Measurements from ENCODE around the gene AGAP3.
A peak's percentile ranks its signal among the peaks of the same experiment; 100 is the strongest.

DNA sequence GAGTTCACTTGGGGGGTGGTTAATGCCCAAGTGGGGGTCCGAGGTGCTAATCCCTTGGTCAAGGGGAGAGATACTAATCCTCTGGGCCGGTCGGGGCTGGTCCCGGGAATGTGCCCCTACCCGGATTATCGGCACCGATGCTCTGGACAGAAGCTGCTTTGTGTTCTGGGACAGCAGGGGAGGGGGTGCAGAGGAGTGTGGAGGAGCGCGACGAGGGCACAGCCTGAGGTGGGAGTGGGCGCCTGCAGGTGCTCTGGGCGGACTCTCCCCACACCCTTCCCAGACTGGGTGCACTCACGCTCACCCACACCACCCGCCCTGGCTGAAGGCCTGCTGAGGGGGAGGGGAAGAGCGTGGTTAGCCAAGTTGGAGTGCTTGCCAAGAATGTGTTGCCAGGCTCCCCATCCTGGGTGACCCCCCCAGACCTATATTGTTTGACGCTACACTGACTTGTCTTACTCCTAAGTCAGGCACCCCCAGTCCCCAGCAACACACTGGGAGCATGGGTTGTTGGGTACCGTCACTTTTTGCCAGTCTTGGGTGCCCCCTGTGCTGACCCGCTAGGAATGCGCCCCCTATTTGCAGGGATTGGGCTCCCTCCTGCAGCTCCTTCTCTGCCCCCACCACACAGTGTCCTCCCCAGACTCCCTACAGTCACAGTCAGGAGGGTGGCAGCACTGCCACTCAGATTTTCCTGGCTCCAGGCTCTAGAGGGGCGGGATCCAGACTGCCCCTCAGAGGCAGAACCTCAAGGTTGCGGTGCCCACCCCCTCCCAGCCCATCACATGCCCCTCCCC, 25.7 kb upstream of the AGAP3 start:
- TF ChIP-seq, protein P1, sequence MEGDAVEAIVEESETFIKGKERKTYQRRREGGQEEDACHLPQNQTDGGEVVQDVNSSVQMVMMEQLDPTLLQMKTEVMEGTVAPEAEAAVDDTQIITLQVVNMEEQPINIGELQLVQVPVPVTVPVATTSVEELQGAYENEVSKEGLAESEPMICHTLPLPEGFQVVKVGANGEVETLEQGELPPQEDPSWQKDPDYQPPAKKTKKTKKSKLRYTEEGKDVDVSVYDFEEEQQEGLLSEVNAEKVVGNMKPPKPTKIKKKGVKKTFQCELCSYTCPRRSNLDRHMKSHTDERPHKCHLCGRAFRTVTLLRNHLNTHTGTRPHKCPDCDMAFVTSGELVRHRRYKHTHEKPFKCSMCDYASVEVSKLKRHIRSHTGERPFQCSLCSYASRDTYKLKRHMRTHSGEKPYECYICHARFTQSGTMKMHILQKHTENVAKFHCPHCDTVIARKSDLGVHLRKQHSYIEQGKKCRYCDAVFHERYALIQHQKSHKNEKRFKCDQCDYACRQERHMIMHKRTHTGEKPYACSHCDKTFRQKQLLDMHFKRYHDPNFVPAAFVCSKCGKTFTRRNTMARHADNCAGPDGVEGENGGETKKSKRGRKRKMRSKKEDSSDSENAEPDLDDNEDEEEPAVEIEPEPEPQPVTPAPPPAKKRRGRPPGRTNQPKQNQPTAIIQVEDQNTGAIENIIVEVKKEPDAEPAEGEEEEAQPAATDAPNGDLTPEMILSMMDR (IDR thresholded peaks at IDR 0.05): no peak; the same call in 1 of the 2 replicates
- TF ChIP-seq POLR2AphosphoS5 (IDR thresholded peaks at IDR 0.05; ENCODE audit: low read depth, low read length): peak; percentile 34
- TF ChIP-seq, protein P2, sequence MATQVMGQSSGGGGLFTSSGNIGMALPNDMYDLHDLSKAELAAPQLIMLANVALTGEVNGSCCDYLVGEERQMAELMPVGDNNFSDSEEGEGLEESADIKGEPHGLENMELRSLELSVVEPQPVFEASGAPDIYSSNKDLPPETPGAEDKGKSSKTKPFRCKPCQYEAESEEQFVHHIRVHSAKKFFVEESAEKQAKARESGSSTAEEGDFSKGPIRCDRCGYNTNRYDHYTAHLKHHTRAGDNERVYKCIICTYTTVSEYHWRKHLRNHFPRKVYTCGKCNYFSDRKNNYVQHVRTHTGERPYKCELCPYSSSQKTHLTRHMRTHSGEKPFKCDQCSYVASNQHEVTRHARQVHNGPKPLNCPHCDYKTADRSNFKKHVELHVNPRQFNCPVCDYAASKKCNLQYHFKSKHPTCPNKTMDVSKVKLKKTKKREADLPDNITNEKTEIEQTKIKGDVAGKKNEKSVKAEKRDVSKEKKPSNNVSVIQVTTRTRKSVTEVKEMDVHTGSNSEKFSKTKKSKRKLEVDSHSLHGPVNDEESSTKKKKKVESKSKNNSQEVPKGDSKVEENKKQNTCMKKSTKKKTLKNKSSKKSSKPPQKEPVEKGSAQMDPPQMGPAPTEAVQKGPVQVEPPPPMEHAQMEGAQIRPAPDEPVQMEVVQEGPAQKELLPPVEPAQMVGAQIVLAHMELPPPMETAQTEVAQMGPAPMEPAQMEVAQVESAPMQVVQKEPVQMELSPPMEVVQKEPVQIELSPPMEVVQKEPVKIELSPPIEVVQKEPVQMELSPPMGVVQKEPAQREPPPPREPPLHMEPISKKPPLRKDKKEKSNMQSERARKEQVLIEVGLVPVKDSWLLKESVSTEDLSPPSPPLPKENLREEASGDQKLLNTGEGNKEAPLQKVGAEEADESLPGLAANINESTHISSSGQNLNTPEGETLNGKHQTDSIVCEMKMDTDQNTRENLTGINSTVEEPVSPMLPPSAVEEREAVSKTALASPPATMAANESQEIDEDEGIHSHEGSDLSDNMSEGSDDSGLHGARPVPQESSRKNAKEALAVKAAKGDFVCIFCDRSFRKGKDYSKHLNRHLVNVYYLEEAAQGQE (IDR thresholded peaks at IDR 0.05; ENCODE audit: insufficient read depth in 1 of 2, low read depth in 2 of 2, low read length in 1 of 2): no peak
- TF ChIP-seq SIN3A (IDR thresholded peaks at IDR 0.05; ENCODE audit: borderline replicate concordance, insufficient read depth, low read depth, low read length): peak; percentile 40; the same call in 1 of the 2 replicates
- TF ChIP-seq TCF7L2 (IDR thresholded peaks at IDR 0.05; ENCODE audit: low read depth, low read length): peak; percentile 30; the same call in 1 of the 2 replicates

All from Panc1 (cell line).